Activated CD8-positive, alpha-beta memory T cell treated with anti-CD3 and anti-CD28 coated beads for 1 hour (primary cell): ENCODE data around the gene CXCL6.

Source experiments
- DNase-seq, 2 donors: peaks; one replicate each; pipeline ENCODE4 v3.0.0-alpha.2; 2020; ENCODE audit warnings: low read depth in 1 of 2; ENCODE audit errors: extremely low read depth in 1 of 2

Gene CXCL6

GRCh38 chr4:73865431-73866096 lies 29.1 kb downstream of the CXCL6 start:
- DNase-seq = no peak

GRCh38 chr4:73866246-73866645 lies 29.8 kb downstream of the CXCL6 start:
- no peak for DNase-seq

GRCh38 chr4:73867783-73868182 lies 31.3 kb downstream of the CXCL6 start:
- no peak for DNase-seq

- DNase-seq = no peak
These were observed 32.0 kb downstream of the CXCL6 start for GRCh38 chr4:73868206-73869129.

GRCh38 chr4:73869130-73870055 lies 32.9 kb downstream of the CXCL6 start, which contains the start of gene CXCL1:
CXCL1 (plus strand) TSS chr4:73869393; CDS start chr4:73869471, 78 bp downstream.
- DNase-seq = no peak

GRCh38 chr4:73870260-73870659 lies 33.8 kb downstream of the CXCL6 start:
- no peak for DNase-seq

- no peak for DNase-seq
These were observed 34.3 kb downstream of the CXCL6 start for GRCh38 chr4:73870768-73871167.

GRCh38 chr4:73871511-73872310 lies 35.2 kb downstream of the CXCL6 start:
- DNase-seq = no peak

- DNase-seq = no peak
These were observed 36.0 kb downstream of the CXCL6 start for GRCh38 chr4:73872316-73873108.

- DNase-seq = no peak
These were observed 37.9 kb downstream of the CXCL6 start for GRCh38 chr4:73874386-73874785.

- DNase-seq = no peak
These were observed 38.9 kb downstream of the CXCL6 start for GRCh38 chr4:73875401-73875800.

- no peak for DNase-seq
These were observed 46.8 kb downstream of the CXCL6 start for GRCh38 chr4:73883306-73883705.

GRCh38 chr4:73885574-73886267 lies 49.2 kb downstream of the CXCL6 start:
- DNase-seq = no peak
